C4-2B (cell line): ENCODE results near the gene ERAS.

Experiments used
- H3K27ac ChIP-seq: fragments of 450-650 bp; 2 replicates; pipeline ENCODE4 v1.5.1; 2017
- ZFX ChIP-seq: fragments of 450-650 bp; IDR thresholded peaks from 2 replicates; pipeline ENCODE4 v1.6.1; 2017
- TF ChIP-seq, protein P1 (sequence below): fragments of 450-650 bp; conservative IDR thresholded peaks from 2 replicates; pipeline ENCODE4 v1.5.1; 2017; ENCODE audit warnings: mild to moderate bottlenecking

The ERAS gene, protein sequence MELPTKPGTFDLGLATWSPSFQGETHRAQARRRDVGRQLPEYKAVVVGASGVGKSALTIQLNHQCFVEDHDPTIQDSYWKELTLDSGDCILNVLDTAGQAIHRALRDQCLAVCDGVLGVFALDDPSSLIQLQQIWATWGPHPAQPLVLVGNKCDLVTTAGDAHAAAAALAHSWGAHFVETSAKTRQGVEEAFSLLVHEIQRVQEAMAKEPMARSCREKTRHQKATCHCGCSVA

DNA sequence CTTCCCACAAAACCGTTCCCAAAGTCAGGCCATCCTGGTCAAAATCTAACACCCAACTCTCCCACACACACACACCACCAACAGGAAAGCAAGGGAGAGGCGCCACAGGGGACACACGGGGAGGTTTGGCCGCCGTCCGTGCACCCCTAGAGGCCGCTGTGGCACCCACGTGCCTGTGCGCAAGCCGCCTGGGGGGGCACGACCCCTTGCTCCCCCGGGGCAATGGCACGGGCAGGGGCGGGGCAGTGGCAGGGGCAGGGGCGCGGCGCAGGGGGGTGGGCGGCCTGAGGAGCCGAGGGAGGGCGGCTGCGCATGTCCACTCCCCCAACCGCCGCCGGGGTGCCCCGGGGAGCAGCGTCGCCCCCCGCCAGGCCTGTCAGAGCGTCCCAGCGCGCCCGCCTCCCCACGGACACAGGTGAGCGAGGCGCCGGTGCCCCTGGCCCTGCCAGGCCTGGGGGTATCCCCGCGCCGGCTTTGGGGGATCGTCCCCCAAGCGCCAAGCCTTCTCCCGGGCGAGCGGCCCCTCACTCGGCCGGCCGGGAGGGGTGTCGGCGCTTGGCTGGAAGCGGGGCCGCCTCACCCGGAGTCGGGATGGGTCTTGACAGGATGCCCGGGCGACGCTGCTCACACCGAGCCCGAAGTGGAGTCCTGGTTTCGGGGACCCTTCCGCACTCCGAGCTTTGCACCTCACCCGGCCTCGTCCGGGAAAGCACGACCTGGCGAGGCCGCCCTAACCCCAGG, at the start of gene ERAS:
ERAS (plus strand) TSS at position 379 of the 741 bp plus-strand sequence. CDS start 2,611 bp downstream, outside the sequence.
- H3K27ac ChIP-seq: no peak within 1 kb of the TSS
- TF ChIP-seq, protein P1, sequence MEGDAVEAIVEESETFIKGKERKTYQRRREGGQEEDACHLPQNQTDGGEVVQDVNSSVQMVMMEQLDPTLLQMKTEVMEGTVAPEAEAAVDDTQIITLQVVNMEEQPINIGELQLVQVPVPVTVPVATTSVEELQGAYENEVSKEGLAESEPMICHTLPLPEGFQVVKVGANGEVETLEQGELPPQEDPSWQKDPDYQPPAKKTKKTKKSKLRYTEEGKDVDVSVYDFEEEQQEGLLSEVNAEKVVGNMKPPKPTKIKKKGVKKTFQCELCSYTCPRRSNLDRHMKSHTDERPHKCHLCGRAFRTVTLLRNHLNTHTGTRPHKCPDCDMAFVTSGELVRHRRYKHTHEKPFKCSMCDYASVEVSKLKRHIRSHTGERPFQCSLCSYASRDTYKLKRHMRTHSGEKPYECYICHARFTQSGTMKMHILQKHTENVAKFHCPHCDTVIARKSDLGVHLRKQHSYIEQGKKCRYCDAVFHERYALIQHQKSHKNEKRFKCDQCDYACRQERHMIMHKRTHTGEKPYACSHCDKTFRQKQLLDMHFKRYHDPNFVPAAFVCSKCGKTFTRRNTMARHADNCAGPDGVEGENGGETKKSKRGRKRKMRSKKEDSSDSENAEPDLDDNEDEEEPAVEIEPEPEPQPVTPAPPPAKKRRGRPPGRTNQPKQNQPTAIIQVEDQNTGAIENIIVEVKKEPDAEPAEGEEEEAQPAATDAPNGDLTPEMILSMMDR: no peak
- TF ChIP-seq ZFX: no peak

DNA sequence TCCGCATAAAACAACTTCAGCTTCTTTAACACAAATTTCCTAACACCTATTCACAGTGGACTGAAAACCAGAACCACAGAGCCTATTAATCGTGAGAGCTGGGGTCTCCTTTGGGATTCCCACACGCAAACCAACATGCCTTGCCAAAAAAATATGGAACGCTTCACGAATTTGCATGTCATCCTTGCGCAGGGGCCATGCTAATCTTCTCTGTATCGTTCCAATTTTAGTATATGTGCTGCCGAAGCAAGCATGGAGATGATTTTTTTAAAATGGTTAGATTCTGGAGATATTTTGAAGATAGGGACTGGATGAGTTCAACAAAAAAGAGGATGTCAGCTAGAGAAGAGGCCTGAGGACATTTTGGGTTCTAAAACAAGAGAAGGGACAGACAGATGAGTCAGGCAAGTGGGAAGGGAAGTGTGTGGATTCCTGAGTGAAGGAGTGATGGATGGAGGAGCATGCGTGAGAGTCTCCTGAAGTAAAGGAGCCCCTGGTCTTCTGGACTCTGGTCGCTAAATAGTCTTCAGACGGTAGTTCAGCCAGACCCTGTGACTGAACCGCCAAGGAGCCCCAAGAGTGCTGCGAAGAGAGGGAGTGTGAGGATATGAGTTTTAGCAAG, 49.4 kb upstream of the ERAS start:
- TF ChIP-seq, protein P1: no peak
- TF ChIP-seq ZFX: no peak

DNA sequence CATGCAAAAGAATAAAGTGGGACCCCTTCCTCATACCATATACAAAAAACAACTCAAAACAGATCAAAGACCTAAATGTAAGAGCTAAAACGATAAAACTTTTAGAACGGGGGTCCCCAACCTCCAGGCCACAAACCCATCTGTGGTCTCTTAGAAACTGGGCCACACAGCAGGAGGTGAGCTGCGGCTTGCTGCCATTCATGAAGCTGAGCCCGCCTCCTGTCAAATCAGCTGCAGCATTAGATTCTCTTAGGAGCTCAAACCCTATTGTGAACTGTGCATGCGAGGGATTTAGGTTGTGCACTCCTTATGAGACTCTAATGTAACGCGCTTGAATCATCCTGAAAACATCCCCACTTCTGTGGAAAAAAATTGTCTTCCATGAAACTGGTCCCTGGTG, 46.9 kb upstream of the ERAS start:
- no peak overlapping the region for H3K27ac ChIP-seq
- no peak for TF ChIP-seq ZFX
- TF ChIP-seq, protein P1: no peak

More for the DNA sequence above, 49.4 kb upstream of the ERAS start:
- no peak overlapping the region for H3K27ac ChIP-seq

DNA sequence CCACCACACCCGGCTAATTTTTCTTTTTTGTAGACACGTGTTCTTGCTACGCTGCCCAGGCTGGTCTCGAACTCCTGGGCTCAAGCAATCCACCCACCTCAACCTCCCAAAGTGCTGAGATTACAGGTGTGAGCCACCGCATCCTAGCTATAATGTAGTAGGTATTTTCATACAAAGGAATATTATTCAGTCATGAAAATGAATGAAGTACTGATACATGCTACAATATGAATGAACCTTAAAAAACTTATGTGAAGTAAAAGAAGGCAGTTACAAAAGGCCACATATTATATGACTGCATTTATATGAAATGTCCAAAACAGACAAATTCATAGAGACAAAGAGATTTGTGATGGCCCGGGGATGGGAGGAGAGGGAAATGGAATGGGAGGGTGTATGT, 44.6 kb upstream of the ERAS start:
- TF ChIP-seq, protein P1: no peak
- TF ChIP-seq ZFX: no peak
- H3K27ac ChIP-seq: no peak overlapping the region

DNA sequence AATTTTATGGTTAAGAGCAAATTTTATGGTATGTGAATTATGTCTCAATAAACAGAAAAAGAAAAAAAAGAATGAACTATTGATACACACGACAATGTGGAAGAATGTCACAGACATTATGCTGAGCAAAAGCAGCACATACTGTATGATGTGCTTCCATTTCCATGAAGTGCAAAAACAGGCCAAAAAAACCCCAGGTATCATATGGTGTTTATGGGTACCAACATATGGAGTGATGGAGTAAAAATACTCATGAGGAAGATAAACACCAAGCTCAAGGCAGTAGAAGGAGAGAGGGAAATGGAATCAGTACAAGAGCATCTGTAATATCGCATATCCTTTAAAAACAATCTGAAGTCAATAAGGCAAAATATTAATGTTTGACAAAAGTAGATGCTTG, 44.1 kb upstream of the ERAS start:
- TF ChIP-seq, protein P1: no peak
- no peak for TF ChIP-seq ZFX
- H3K27ac ChIP-seq: no peak overlapping the region

DNA sequence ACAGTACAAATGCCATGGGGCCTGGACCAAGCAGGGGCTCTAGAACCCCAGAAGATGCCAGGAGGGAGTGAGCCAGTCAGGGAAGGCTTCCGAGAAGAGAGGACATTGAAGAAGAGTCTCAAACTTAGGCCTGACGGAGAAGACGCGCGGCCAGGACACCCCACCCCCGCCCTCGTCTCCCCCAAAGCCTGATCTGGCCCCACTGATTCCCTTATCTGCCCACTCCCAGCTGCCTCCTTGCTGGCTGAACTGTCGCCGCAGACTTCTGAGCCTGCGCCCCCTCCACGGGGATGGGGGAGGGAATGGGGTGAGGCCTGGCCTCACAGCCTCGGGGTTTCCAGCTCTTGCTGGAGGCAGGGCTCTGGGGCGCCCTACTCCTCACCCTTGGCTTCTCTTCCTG, 43.5 kb upstream of the ERAS start:
- TF ChIP-seq, protein P1: no peak
- TF ChIP-seq ZFX: no peak

DNA sequence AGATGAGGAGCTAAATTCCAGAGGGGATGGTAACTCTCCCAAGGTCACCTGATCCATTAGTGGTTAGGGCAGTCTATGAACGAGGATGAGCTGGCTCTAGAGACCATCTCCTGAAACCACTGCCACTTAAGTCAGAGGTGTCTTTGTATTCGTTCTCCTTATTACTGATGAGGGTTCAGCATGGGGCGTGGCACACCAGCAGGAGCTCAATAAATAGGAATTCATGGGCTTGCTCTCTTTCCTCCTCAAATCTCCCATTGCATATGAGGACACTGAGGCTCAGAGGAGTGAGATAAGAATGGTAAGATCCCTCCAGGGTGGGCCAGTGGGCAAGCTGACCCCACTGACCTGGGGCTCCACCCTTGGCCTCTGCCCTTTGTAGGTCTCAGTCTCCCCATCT, 41.6 kb upstream of the ERAS start:
- TF ChIP-seq, protein P1: no peak
- no peak for TF ChIP-seq ZFX

More for the DNA sequence above, 43.5 kb upstream of the ERAS start:
- no peak overlapping the region for H3K27ac ChIP-seq

More for the DNA sequence above, 41.6 kb upstream of the ERAS start:
- H3K27ac ChIP-seq: no peak overlapping the region
